Mesothelial cell of epicardium (in vitro differentiated cells): Measurements from ENCODE around the gene DNAJC8. TPM values are rescaled to one million over a fixed set of nuclear protein-coding genes. Genes with fewer than 3 reads are reported as not detected.

Source experiments
- DNase-seq, 2 experiments: peaks; one replicate each; pipeline ENCODE4 v3.0.0; 2021; ENCODE audit warnings: low spot score in 2 of 2; ENCODE audit not compliant: unreplicated experiment in 2 of 2
- H3K27ac Mint-ChIP-seq: 2 replicates; pipeline ENCODE4 v1.8.0; 2021; ENCODE audit warnings: mixed read lengths
- H3K27me3 Mint-ChIP-seq: 2 replicates; pipeline ENCODE4 v1.8.0; 2021; ENCODE audit warnings: low read depth, mixed read lengths
- H3K36me3 Mint-ChIP-seq: 2 replicates; pipeline ENCODE4 v1.8.0; 2021; ENCODE audit warnings: mixed read lengths
- H3K4me1 Mint-ChIP-seq: 2 replicates; pipeline ENCODE4 v1.8.0; 2021; ENCODE audit warnings: mixed read lengths
- H3K4me3 Mint-ChIP-seq: 2 replicates; pipeline ENCODE4 v1.8.0; 2021; ENCODE audit warnings: mild to moderate bottlenecking, moderate library complexity, mixed read lengths
- H3K9me3 Mint-ChIP-seq: 2 replicates; pipeline ENCODE4 v1.8.0; 2021; ENCODE audit warnings: mixed read lengths
- CTCF ChIP-seq: fragments of 200-600 bp; sonication (generic); IDR thresholded peaks from one replicate; pipeline ENCODE4 v1.5.0; 2021; ENCODE audit warnings: antibody characterized with exemption; ENCODE audit not compliant: unreplicated experiment
- total RNA-seq: library from RNA; stranded (reverse); gene quantifications from 3 replicates; pipeline ENCODE4 v1.2.1, GENCODE V29; 2021

Gene DNAJC8
- total RNA-seq, 1 donor from 2014 or later, result 79.7 TPM

- Mint-ChIP-seq H3K36me3 (peaks cover 22% of the 10 kb centered on the region), H3K4me1 (no peaks in the 10 kb centered on the region), H3K9me3 (no peaks in the 10 kb centered on the region), H3K27ac (no peak overlapping the region), H3K4me3 (no peak overlapping the region), H3K27me3 (no peaks in the 10 kb centered on the region)
- DNase-seq, result no peak
- TF ChIP-seq CTCF, result no peak
Observed at GRCh38 chr1:28278763-28279162, 45.9 kb upstream of the DNAJC8 start.

- H3K4me3 Mint-ChIP-seq, result no peak overlapping the region
- H3K4me1 Mint-ChIP-seq, result no peaks in the 10 kb centered on the region
- H3K9me3 Mint-ChIP-seq, result no peaks in the 10 kb centered on the region
- no peaks in the 10 kb centered on the region for H3K27me3 Mint-ChIP-seq
- H3K27ac Mint-ChIP-seq, result no peak overlapping the region
- TF ChIP-seq CTCF, result no peak
- no peak for DNase-seq
- H3K36me3 Mint-ChIP-seq, result peaks cover 19% of the 10 kb centered on the region
Observed at GRCh38 chr1:28273216-28273860, 40.5 kb upstream of the DNAJC8 start.

- TF ChIP-seq CTCF, result no peak
- Mint-ChIP-seq H3K9me3 (no peaks in the 10 kb centered on the region), H3K4me3 (no peak overlapping the region), H3K36me3 (peaks cover 13% of the 10 kb centered on the region), H3K27me3 (no peaks in the 10 kb centered on the region), H3K4me1 (no peaks in the 10 kb centered on the region), H3K27ac (no peak overlapping the region)
- DNase-seq, result no peak
Observed at GRCh38 chr1:28272215-28272852, 39.5 kb upstream of the DNAJC8 start.

- Mint-ChIP-seq H3K4me3 (no peak overlapping the region), H3K4me1 (peaks cover 8% of the 10 kb centered on the region), H3K27me3 (no peaks in the 10 kb centered on the region), H3K9me3 (no peaks in the 10 kb centered on the region), H3K27ac (no peak overlapping the region), H3K36me3 (peaks cover 7% of the 10 kb centered on the region)
- no peak for TF ChIP-seq CTCF
- no peak for DNase-seq
Observed at GRCh38 chr1:28269529-28269928, 36.7 kb upstream of the DNAJC8 start.

GRCh38 chr1:28267633-28268032 lies 34.8 kb upstream of the DNAJC8 start:
- Mint-ChIP-seq H3K4me1 (peaks cover 13% of the 10 kb centered on the region), H3K27me3 (no peaks in the 10 kb centered on the region), H3K36me3 (peaks cover 7% of the 10 kb centered on the region), H3K27ac (no peak overlapping the region), H3K9me3 (no peaks in the 10 kb centered on the region), H3K4me3 (no peak overlapping the region)
- TF ChIP-seq CTCF, result no peak
- no peak for DNase-seq
